H9 (cell line): ENCODE results near the gene ECSIT. TPM values are rescaled to one million over a fixed set of nuclear protein-coding genes. Genes with fewer than 3 reads are reported as not detected.

Experiments
- DNase-seq: peaks from one replicate; pipeline ENCODE4 v3.0.0-alpha.2; 2017
- H2AFZ ChIP-seq: one replicate; pipeline ENCODE4 v1.6.1; 2013; ENCODE audit warnings: mild to moderate bottlenecking, low read length, control low read depth, moderate library complexity
- H2AK5ac ChIP-seq: 2 replicates; pipeline ENCODE4 v1.6.1; 2013; ENCODE audit warnings: low read length, control low read depth, mixed read lengths; ENCODE audit not compliant: insufficient read length
- H2BK120ac ChIP-seq: one replicate; pipeline ENCODE4 v1.6.1; 2013; ENCODE audit warnings: low read depth, mild to moderate bottlenecking, low read length, control low read depth, inconsistent platforms; ENCODE audit not compliant: poor library complexity, severe bottlenecking
- H2BK12ac ChIP-seq: 2 replicates; pipeline ENCODE4 v1.6.1; 2013; ENCODE audit warnings: low read length, control low read depth, mixed read lengths, low read depth; ENCODE audit not compliant: insufficient read length
- H2BK15ac ChIP-seq: 2 replicates; pipeline ENCODE4 v1.6.1; 2013; ENCODE audit warnings: low read depth, low read length, control low read depth
- H2BK20ac ChIP-seq: one replicate; pipeline ENCODE4 v1.6.1; 2013; ENCODE audit warnings: low read depth, mild to moderate bottlenecking, low read length, control low read depth, inconsistent platforms; ENCODE audit not compliant: poor library complexity, severe bottlenecking
- H2BK5ac ChIP-seq: 2 replicates; pipeline ENCODE4 v1.6.1; 2013; ENCODE audit warnings: low read length, control low read depth, mixed read lengths; ENCODE audit not compliant: insufficient read length
- H3K14ac ChIP-seq: 2 replicates; pipeline ENCODE4 v1.6.1; 2013; ENCODE audit warnings: low read length, control low read depth; ENCODE audit not compliant: insufficient read depth
- H3K18ac ChIP-seq: 2 replicates; pipeline ENCODE4 v1.6.1; 2013; ENCODE audit warnings: low read depth, mild to moderate bottlenecking, mixed read lengths, low read length, control low read depth; ENCODE audit not compliant: insufficient read length
- H3K23ac ChIP-seq: 2 replicates; pipeline ENCODE4 v1.6.1; 2013; ENCODE audit warnings: low read length, control low read depth, mixed read lengths, low read depth; ENCODE audit not compliant: insufficient read length
- H3K23me2 ChIP-seq: 2 replicates; pipeline ENCODE4 v1.6.1; 2013; ENCODE audit warnings: low read depth, mild to moderate bottlenecking, mixed read lengths, low read length, control low read depth; ENCODE audit not compliant: insufficient read length, poor library complexity, severe bottlenecking
- H3K27ac ChIP-seq: 2 replicates; pipeline ENCODE4 v1.5.1; 2013; ENCODE audit warnings: low read length, control low read depth, mixed read lengths, low read depth; ENCODE audit not compliant: insufficient read length
- H3K27me3 ChIP-seq: 2 replicates; pipeline ENCODE4 v1.6.1; 2013; ENCODE audit warnings: low read length, control low read depth, inconsistent platforms; ENCODE audit not compliant: insufficient read depth
- H3K4ac ChIP-seq: 2 replicates; pipeline ENCODE4 v1.6.1; 2013; ENCODE audit warnings: low read depth, mild to moderate bottlenecking, control low read depth, inconsistent platforms, low read length, moderate library complexity
- H3K4me1 ChIP-seq: 2 replicates; pipeline ENCODE4 v1.6.1; 2013; ENCODE audit warnings: low read length, control low read depth, inconsistent platforms; ENCODE audit not compliant: insufficient read depth
- H3K4me2 ChIP-seq: 2 replicates; pipeline ENCODE4 v1.6.1; 2013; ENCODE audit warnings: low read length, control low read depth, mixed read lengths; ENCODE audit not compliant: insufficient read length, insufficient read depth
- H3K56ac ChIP-seq: 2 replicates; pipeline ENCODE4 v1.6.1; 2013; ENCODE audit warnings: low read depth, mild to moderate bottlenecking, mixed read lengths, low read length, control low read depth; ENCODE audit not compliant: insufficient read length
- H3K79me1 ChIP-seq: 2 replicates; pipeline ENCODE4 v1.6.1; 2013; ENCODE audit warnings: low read depth, mild to moderate bottlenecking, moderate library complexity, low read length, control low read depth, inconsistent platforms; ENCODE audit not compliant: insufficient read depth, poor library complexity, severe bottlenecking
- H3K79me2 ChIP-seq: 2 replicates; pipeline ENCODE4 v1.6.1; 2013; ENCODE audit warnings: low read length, control low read depth, inconsistent platforms; ENCODE audit not compliant: insufficient read depth
- H3K9ac ChIP-seq: 2 replicates; pipeline ENCODE4 v1.6.1; 2013; ENCODE audit warnings: low read length, control low read depth, mixed read lengths; ENCODE audit not compliant: insufficient read length; ENCODE audit errors: extremely low read depth
- H3K9me3 ChIP-seq: one replicate; pipeline ENCODE4 v1.6.1; 2013; ENCODE audit warnings: low read depth, low read length, inconsistent platforms; ENCODE audit not compliant: control insufficient read depth
- H3T11ph ChIP-seq: one replicate; pipeline ENCODE4 v1.6.1; 2013; ENCODE audit warnings: mild to moderate bottlenecking, low read length, control low read depth, inconsistent platforms
- H4K20me1 ChIP-seq: one replicate; pipeline ENCODE4 v1.6.1; 2013; ENCODE audit not compliant: control insufficient read depth, insufficient read length, insufficient read depth
- H4K5ac ChIP-seq: 2 replicates; pipeline ENCODE4 v1.6.1; 2013; ENCODE audit warnings: low read depth, mild to moderate bottlenecking, mixed read lengths, low read length, control low read depth; ENCODE audit not compliant: insufficient read length
- H4K8ac ChIP-seq: replicated peaks from 2 replicates; pipeline ENCODE4 v1.6.1; 2013; ENCODE audit warnings: low read length, control low read depth, mixed read lengths, low read depth; ENCODE audit not compliant: insufficient read length
- H4K91ac ChIP-seq: 2 replicates; pipeline ENCODE4 v1.6.1; 2013; ENCODE audit warnings: low read depth, mild to moderate bottlenecking, moderate library complexity, mixed read lengths, low read length, control low read depth; ENCODE audit not compliant: insufficient read length
- H3K27ac Mint-ChIP-seq, 3 experiments: 2 replicates in 2 of 3; 3 replicates in 1 of 3; pipeline ENCODE4 v1.8.0; 2020 to 2021; ENCODE audit warnings: mixed read lengths in 3 of 3, mild to moderate bottlenecking in 1 of 3, moderate library complexity in 1 of 3
- H3K27me3 Mint-ChIP-seq: 2 replicates; pipeline ENCODE4 v1.8.0; 2021; ENCODE audit warnings: low read depth, mild to moderate bottlenecking, moderate library complexity, mixed read lengths
- H3K36me3 Mint-ChIP-seq, 3 experiments: 2 replicates in 2 of 3; 3 replicates in 1 of 3; pipeline ENCODE4 v1.8.0; 2020 to 2021; ENCODE audit warnings: low read depth in 3 of 3, mixed read lengths in 3 of 3; ENCODE audit not compliant: insufficient read depth in 1 of 3
- H3K4me1 Mint-ChIP-seq, 2 experiments: 2 replicates each; pipeline ENCODE4 v1.8.0; 2020; ENCODE audit warnings: mixed read lengths in 2 of 2
- H3K4me3 Mint-ChIP-seq, 2 experiments: 2 replicates in 1 of 2; 3 replicates in 1 of 2; pipeline ENCODE4 v1.8.0; 2020 to 2021; ENCODE audit warnings: mild to moderate bottlenecking in 2 of 2, mixed read lengths in 2 of 2, moderate library complexity in 1 of 2
- H3K9me3 Mint-ChIP-seq, 2 experiments: 2 replicates in 1 of 2; 3 replicates in 1 of 2; pipeline ENCODE4 v1.8.0; 2020; ENCODE audit warnings: mild to moderate bottlenecking in 2 of 2, mixed read lengths in 2 of 2, moderate library complexity in 1 of 2
- WGBS: extraction: QIAGEN DNeasy Blood & Tissue Kit; methylation state at CpG from one replicate; pipeline ENCODE4 v1.1.7; 2013; ENCODE audit warnings: missing lambda C conversion rate, low lambda C conversion rate, mixed read lengths; ENCODE audit not compliant: insufficient read length; ENCODE audit errors: extremely low coverage; 5-methylcytosine and 5-hydroxymethylcytosine counted together
- total RNA-seq: library from RNA; stranded (reverse); gene quantifications from 2 replicates; pipeline ENCODE4 v1.2.1, GENCODE V29; 2021
- TF ChIP-seq, protein P1 (sequence below): fragments of 200-600 bp; sonication (generic); conservative IDR thresholded peaks from 3 replicates; pipeline ENCODE4 v1.8.0; 2021; ENCODE audit warnings: antibody characterized with exemption, mild to moderate bottlenecking

ECSIT gene
- total RNA-seq, 1 experiment from 2014 or later, result 42.4 TPM

- Histone ChIP-seq H3K18ac (peak overlapping the region; percentile 77), H4K8ac (no peak overlapping the region), H3K56ac (no peak overlapping the region), H3K79me1 (no peaks in the 10 kb centered on the region), H3T11ph (no peak overlapping the region), H2AFZ (no peak overlapping the region), H3K79me2 (no peaks in the 10 kb centered on the region), H2BK15ac (no peak overlapping the region), H2BK120ac (no peak overlapping the region), H3K14ac (peak overlapping the region; percentile 37; the same call in 1 of the 2 replicates), H3K27ac (no peak overlapping the region), H2BK20ac (no peak overlapping the region), H3K4me2 (peak overlapping the region; percentile 28), H4K20me1 (no peaks in the 10 kb centered on the region), H3K9ac (no peak overlapping the region), H3K4me1 (no peaks in the 10 kb centered on the region), H3K9me3 (no peaks in the 10 kb centered on the region), H2AK5ac (no peak overlapping the region), H4K5ac (no peak overlapping the region), H3K23me2 (peaks cover 7% of the 10 kb centered on the region), H4K91ac (no peak overlapping the region), H3K27me3 (peaks cover 12% of the 10 kb centered on the region; the same call in 1 of the 2 replicates), H3K4ac (no peak overlapping the region), H3K23ac (no peak overlapping the region), H2BK12ac (no peak overlapping the region), H2BK5ac (no peak overlapping the region)
- peaks cover 4 to 18% of the 10 kb centered on the region in 2 experiments; a peak in 3 of 4 replicates for H3K4me1 Mint-ChIP-seq
- DNase-seq, result peak; percentile 97
- peak overlapping the region; percentile 50 to 77 for H3K4me3 Mint-ChIP-seq
- H3K36me3 Mint-ChIP-seq, result no peaks in the 10 kb centered on the region; a peak in 1 of 7 replicates
- no CpG with 5 or more reads among the region's 50 CpGs for WGBS
- H3K27me3 Mint-ChIP-seq, result peaks cover 42% of the 10 kb centered on the region
- peak overlapping the region in 1 of 3 experiments; percentile 74; a peak in 1 of 7 replicates for H3K27ac Mint-ChIP-seq
- H3K9me3 Mint-ChIP-seq, result peaks cover 0 to 4% of the 10 kb centered on the region in 2 experiments; a peak in 3 of 5 replicates
- TF ChIP-seq, protein P1, sequence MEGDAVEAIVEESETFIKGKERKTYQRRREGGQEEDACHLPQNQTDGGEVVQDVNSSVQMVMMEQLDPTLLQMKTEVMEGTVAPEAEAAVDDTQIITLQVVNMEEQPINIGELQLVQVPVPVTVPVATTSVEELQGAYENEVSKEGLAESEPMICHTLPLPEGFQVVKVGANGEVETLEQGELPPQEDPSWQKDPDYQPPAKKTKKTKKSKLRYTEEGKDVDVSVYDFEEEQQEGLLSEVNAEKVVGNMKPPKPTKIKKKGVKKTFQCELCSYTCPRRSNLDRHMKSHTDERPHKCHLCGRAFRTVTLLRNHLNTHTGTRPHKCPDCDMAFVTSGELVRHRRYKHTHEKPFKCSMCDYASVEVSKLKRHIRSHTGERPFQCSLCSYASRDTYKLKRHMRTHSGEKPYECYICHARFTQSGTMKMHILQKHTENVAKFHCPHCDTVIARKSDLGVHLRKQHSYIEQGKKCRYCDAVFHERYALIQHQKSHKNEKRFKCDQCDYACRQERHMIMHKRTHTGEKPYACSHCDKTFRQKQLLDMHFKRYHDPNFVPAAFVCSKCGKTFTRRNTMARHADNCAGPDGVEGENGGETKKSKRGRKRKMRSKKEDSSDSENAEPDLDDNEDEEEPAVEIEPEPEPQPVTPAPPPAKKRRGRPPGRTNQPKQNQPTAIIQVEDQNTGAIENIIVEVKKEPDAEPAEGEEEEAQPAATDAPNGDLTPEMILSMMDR, result no peak
Observed at GRCh38 chr19:11481534-11482383, 47.2 kb downstream of the ECSIT start.
